HepG2 (cell line): ENCODE measurements around the gene HYAL1. TPM values are rescaled to one million over a fixed set of nuclear protein-coding genes. Genes with fewer than 3 reads are reported as not detected.
A peak's percentile ranks its signal among the peaks of the same experiment; 100 is the strongest.

Experiments used
- ADNP ChIP-seq: sonication (generic); formaldehyde crosslinking; IDR thresholded peaks from 2 replicates; pipeline ENCODE4 v1.4.0; 2020; ENCODE audit warnings: missing genetic modification reagents
- CREM ChIP-seq, 2 experiments: sonication (generic) in 1 of 2; formaldehyde crosslinking in 1 of 2; IDR thresholded peaks; 2 replicates each; pipeline versions ENCODE4 v1.4.0 to v1.6.1; 2016 to 2020; ENCODE audit warnings: antibody characterized with exemption in 1 of 2, mild to moderate bottlenecking in 1 of 2, missing genetic modification reagents in 1 of 2
- FIP1L1 ChIP-seq: fragments of 200-400 bp; formaldehyde crosslinking; IDR thresholded peaks from 2 replicates; pipeline ENCODE4 v1.6.1; 2018; ENCODE audit warnings: low read depth, mild to moderate bottlenecking, low read length, moderate library complexity, borderline replicate concordance; ENCODE audit not compliant: insufficient read depth
- FOXM1 ChIP-seq: sonication (generic); formaldehyde crosslinking; IDR thresholded peaks from 2 replicates; pipeline ENCODE4 v1.5.0; 2020; ENCODE audit warnings: missing genetic modification reagents
- GFI1 ChIP-seq: sonication (generic); formaldehyde crosslinking; IDR thresholded peaks from 2 replicates; pipeline ENCODE4 v1.5.0; 2020; ENCODE audit warnings: missing genetic modification reagents, mild to moderate bottlenecking, borderline replicate concordance
- HNRNPLL ChIP-seq: fragments of 200-400 bp; formaldehyde crosslinking; IDR thresholded peaks from 2 replicates; pipeline ENCODE4 v1.6.1; 2017; ENCODE audit warnings: mild to moderate bottlenecking, low read depth, low read length; ENCODE audit not compliant: poor library complexity, severe bottlenecking
- KDM6A ChIP-seq: IDR thresholded peaks from 2 replicates; pipeline ENCODE4 v1.6.1; 2016; ENCODE audit warnings: low read depth
- MATR3 ChIP-seq: sonication (generic); formaldehyde crosslinking; IDR thresholded peaks from 2 replicates; pipeline ENCODE4 v1.4.0; 2020; ENCODE audit warnings: missing genetic modification reagents
- NFE2 ChIP-seq: sonication (generic); formaldehyde crosslinking; IDR thresholded peaks from 2 replicates; pipeline ENCODE4 v1.4.0; 2020; ENCODE audit warnings: missing genetic modification reagents
- PCBP1 ChIP-seq: fragments of 200-400 bp; formaldehyde crosslinking; IDR thresholded peaks from 2 replicates; pipeline ENCODE4 v1.6.1; 2017; ENCODE audit warnings: mild to moderate bottlenecking, low read depth, low read length, borderline replicate concordance
- RAD51 ChIP-seq: fragments of 450-650 bp; IDR thresholded peaks from 2 replicates; pipeline ENCODE4 v1.6.1; 2016; ENCODE audit warnings: borderline replicate concordance
- RXRA ChIP-seq: sonication (generic); formaldehyde crosslinking; IDR thresholded peaks from 2 replicates; pipeline ENCODE4 v1.5.1; 2020; ENCODE audit warnings: missing genetic modification reagents
- SMARCE1 ChIP-seq: fragments of 450-650 bp; IDR thresholded peaks from 2 replicates; pipeline ENCODE4 v1.6.1; 2017; ENCODE audit warnings: borderline replicate concordance
- TBL1XR1 ChIP-seq: fragments of 150-350 bp; IDR thresholded peaks from 2 replicates; pipeline ENCODE4 v1.6.1; 2014; ENCODE audit warnings: borderline replicate concordance, low read length; ENCODE audit not compliant: partially characterized antibody
- ZNF230 ChIP-seq: sonication (generic); formaldehyde crosslinking; IDR thresholded peaks from 2 replicates; pipeline ENCODE4 v1.4.0; 2020; ENCODE audit warnings: mild to moderate bottlenecking, missing genetic modification reagents
- ZNF709 ChIP-seq: sonication (generic); formaldehyde crosslinking; IDR thresholded peaks from 2 replicates; pipeline ENCODE4 v1.5.0; 2020; ENCODE audit warnings: mild to moderate bottlenecking, missing genetic modification reagents
- ZNF777 ChIP-seq: sonication (generic); formaldehyde crosslinking; IDR thresholded peaks from 2 replicates; pipeline ENCODE4 v1.4.0; 2020; ENCODE audit warnings: missing genetic modification reagents
- polyA plus RNA-seq, 8 experiments: library from polyadenylated mRNA; depleted of rRNA in 3 of 8; stranded (reverse) in 7 of 8; unstranded in 1 of 8; fragments of >200 nt; fragmentation: Illumina TruSeq in 4 of 8; extraction: Trizol in 4 of 8; gene quantifications; 2 replicates each; pipeline versions ENCODE4 v1.2.1 to v1.2.3, GENCODE V29; 2011 to 2016; ENCODE audit warnings: low read depth in 4 of 8, missing spikeins in 1 of 8, mixed read lengths in 1 of 8; ENCODE audit not compliant: insufficient read depth in 1 of 8
- total RNA-seq, 5 experiments: library from RNA; depleted of rRNA; stranded (reverse); fragments of >200 nt; fragmentation: Illumina TruSeq; extraction: Trizol; gene quantifications; 2 replicates each; pipeline ENCODE4 v1.2.3, GENCODE V29; 2016; ENCODE audit warnings: low read depth in 1 of 5
- TF ChIP-seq, protein P1 (sequence below): sonication (generic); formaldehyde crosslinking; IDR thresholded peaks from 2 replicates; pipeline ENCODE4 v1.5.0; 2020; ENCODE audit warnings: mild to moderate bottlenecking, low read depth, missing genetic modification reagents, borderline replicate concordance
- TF ChIP-seq, protein P2 (sequence below): IDR thresholded peaks from 2 replicates; pipeline ENCODE4 v1.6.1; 2016; ENCODE audit warnings: missing compliant biosample characterization, missing genetic modification reagents, borderline replicate concordance
- TF ChIP-seq, protein P3 (sequence below): sonication (generic); formaldehyde crosslinking; IDR thresholded peaks from 2 replicates; pipeline ENCODE4 v1.4.0; 2020; ENCODE audit warnings: mild to moderate bottlenecking, low read depth, missing genetic modification reagents
- TF ChIP-seq, protein P4 (sequence below): fragments of 450-650 bp; IDR thresholded peaks from 2 replicates; pipeline ENCODE4 v1.6.1; 2016
- TF ChIP-seq, protein P5 (sequence below): sonication (generic); formaldehyde crosslinking; IDR thresholded peaks from 2 replicates; pipeline ENCODE4 v1.9.0; 2021; ENCODE audit warnings: missing genetic modification reagents, mild to moderate bottlenecking, borderline replicate concordance
- TF ChIP-seq, protein P6 (sequence below): sonication (generic); formaldehyde crosslinking; IDR thresholded peaks from 2 replicates; pipeline ENCODE4 v1.4.0; 2020; ENCODE audit warnings: missing genetic modification reagents

Gene HYAL1
- total and polyA plus RNA-seq, 2 of the 13 experiments (the other 11 are each of a cell fraction or from before 2014, with no cell fraction given) = 76.5 to 193 TPM

DNA sequence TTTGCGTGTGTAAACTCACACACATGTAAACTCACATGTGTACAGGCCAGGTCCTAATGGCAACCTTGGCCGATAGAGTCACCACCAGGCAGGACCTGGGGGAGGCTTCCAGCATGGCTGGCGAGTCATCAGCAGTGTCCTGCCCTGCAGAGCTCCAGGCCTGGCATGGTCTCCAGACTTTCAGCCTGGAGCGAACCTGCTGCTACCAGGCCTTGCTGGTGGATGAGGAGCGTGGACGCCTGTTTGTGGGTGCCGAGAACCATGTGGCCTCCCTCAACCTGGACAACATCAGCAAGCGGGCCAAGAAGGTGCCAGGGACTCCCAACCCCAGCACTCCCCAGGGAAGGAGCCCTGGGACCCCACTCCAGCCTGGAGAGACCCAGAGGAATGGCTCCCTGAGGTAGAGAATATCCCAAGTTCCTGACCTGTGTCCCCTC is 33.4 kb downstream of the HYAL1 start (continued):
- TF ChIP-seq, protein P1, sequence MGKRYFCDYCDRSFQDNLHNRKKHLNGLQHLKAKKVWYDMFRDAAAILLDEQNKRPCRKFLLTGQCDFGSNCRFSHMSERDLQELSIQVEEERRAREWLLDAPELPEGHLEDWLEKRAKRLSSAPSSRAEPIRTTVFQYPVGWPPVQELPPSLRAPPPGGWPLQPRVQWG = no peak
- no peak for TF ChIP-seq TBL1XR1
- TF ChIP-seq, protein P2, sequence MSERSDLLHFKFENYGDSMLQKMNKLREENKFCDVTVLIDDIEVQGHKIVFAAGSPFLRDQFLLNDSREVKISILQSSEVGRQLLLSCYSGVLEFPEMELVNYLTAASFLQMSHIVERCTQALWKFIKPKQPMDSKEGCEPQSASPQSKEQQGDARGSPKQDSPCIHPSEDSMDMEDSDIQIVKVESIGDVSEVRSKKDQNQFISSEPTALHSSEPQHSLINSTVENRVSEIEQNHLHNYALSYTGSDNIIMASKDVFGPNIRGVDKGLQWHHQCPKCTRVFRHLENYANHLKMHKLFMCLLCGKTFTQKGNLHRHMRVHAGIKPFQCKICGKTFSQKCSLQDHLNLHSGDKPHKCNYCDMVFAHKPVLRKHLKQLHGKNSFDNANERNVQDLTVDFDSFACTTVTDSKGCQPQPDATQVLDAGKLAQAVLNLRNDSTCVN = no peak
- TF ChIP-seq RXRA (CRISPR knock-in tag) = peak; percentile 20; the same call in 1 of the 2 replicates
- no peak for TF ChIP-seq ADNP (CRISPR knock-in tag)
- TF ChIP-seq ZNF777 (CRISPR knock-in tag) = peak; percentile 39; the same call in 1 of the 2 replicates
- no peak for TF ChIP-seq CREM (IDR thresholded peaks at IDR 0.05)
- TF ChIP-seq CREM (CRISPR knock-in tag; IDR thresholded peaks at IDR 0.05) = no peak
- TF ChIP-seq PCBP1 = no peak
- TF ChIP-seq FIP1L1 = no peak
- TF ChIP-seq NFE2 (CRISPR knock-in tag) = no peak
- TF ChIP-seq, protein P3, sequence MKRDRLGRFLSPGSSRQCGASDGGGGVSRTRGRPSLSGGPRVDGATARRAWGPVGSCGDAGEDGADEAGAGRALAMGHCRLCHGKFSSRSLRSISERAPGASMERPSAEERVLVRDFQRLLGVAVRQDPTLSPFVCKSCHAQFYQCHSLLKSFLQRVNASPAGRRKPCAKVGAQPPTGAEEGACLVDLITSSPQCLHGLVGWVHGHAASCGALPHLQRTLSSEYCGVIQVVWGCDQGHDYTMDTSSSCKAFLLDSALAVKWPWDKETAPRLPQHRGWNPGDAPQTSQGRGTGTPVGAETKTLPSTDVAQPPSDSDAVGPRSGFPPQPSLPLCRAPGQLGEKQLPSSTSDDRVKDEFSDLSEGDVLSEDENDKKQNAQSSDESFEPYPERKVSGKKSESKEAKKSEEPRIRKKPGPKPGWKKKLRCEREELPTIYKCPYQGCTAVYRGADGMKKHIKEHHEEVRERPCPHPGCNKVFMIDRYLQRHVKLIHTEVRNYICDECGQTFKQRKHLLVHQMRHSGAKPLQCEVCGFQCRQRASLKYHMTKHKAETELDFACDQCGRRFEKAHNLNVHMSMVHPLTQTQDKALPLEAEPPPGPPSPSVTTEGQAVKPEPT (CRISPR knock-in tag) = no peak
- TF ChIP-seq KDM6A (CRISPR knock-in tag) = no peak
- TF ChIP-seq RAD51 = no peak
- no peak for TF ChIP-seq MATR3
- TF ChIP-seq, protein P4, sequence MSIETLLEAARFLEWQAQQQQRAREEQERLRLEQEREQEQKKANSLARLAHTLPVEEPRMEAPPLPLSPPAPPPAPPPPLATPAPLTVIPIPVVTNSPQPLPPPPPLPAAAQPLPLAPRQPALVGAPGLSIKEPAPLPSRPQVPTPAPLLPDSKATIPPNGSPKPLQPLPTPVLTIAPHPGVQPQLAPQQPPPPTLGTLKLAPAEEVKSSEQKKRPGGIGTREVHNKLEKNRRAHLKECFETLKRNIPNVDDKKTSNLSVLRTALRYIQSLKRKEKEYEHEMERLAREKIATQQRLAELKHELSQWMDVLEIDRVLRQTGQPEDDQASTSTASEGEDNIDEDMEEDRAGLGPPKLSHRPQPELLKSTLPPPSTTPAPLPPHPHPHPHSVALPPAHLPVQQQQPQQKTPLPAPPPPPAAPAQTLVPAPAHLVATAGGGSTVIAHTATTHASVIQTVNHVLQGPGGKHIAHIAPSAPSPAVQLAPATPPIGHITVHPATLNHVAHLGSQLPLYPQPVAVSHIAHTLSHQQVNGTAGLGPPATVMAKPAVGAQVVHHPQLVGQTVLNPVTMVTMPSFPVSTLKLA = 0 out of 2 replicates have a peak, but pooled peaks have one; percentile 42
- no peak for TF ChIP-seq FOXM1 (CRISPR knock-in tag)
- TF ChIP-seq, protein P5, sequence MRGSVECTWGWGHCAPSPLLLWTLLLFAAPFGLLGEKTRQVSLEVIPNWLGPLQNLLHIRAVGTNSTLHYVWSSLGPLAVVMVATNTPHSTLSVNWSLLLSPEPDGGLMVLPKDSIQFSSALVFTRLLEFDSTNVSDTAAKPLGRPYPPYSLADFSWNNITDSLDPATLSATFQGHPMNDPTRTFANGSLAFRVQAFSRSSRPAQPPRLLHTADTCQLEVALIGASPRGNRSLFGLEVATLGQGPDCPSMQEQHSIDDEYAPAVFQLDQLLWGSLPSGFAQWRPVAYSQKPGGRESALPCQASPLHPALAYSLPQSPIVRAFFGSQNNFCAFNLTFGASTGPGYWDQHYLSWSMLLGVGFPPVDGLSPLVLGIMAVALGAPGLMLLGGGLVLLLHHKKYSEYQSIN (CRISPR knock-in tag) = no peak
- no peak for TF ChIP-seq GFI1 (CRISPR knock-in tag)
- no peak for TF ChIP-seq ZNF709 (CRISPR knock-in tag)
- TF ChIP-seq ZNF230 = no peak
- peak; percentile 20 for TF ChIP-seq HNRNPLL
- TF ChIP-seq, protein P6, sequence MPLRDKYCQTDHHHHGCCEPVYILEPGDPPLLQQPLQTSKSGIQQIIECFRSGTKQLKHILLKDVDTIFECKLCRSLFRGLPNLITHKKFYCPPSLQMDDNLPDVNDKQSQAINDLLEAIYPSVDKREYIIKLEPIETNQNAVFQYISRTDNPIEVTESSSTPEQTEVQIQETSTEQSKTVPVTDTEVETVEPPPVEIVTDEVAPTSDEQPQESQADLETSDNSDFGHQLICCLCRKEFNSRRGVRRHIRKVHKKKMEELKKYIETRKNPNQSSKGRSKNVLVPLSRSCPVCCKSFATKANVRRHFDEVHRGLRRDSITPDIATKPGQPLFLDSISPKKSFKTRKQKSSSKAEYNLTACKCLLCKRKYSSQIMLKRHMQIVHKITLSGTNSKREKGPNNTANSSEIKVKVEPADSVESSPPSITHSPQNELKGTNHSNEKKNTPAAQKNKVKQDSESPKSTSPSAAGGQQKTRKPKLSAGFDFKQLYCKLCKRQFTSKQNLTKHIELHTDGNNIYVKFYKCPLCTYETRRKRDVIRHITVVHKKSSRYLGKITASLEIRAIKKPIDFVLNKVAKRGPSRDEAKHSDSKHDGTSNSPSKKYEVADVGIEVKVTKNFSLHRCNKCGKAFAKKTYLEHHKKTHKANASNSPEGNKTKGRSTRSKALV = no peak
- no peak for TF ChIP-seq SMARCE1
